Left colon (tissue), 2 donors: ENCODE results near the gene NCKAP5L. TPM values are rescaled to one million over a fixed set of nuclear protein-coding genes. Genes with fewer than 3 reads are reported as not detected.

Source experiments
- ATAC-seq: fragments of 200-7000 bp; cut with Tn5 transposase; one replicate; pipeline ENCODE4 v1.9.1; 2020; ENCODE audit warnings: mild to moderate bottlenecking, moderate library complexity
- DNase-seq, 2 donors: peaks; one replicate each; pipeline ENCODE4 v3.0.0-alpha.2; 2020
- intact Hi-C, 2 donors: fragments of 100-400 bp; cut with DNase I in 1 of 2; cut with micrococcal nuclease in 1 of 2; formaldehyde crosslinking; loops; one replicate each; pipeline versions ENCODE4 v1.11.2 to v1.14.0; 2022; cut with DNase I, micrococcal nuclease
- total RNA-seq, 2 donors: library from RNA; stranded (reverse); fragmentation: NEBNext Ultra II Directional; extraction: Animal tissue kit (Norgen Biotek cat#: 25700); gene quantifications; one replicate each; pipeline ENCODE4 v1.2.1, GENCODE V29; 2021
- donor health status: DM: no; HTN: no; CAD: no.
- donor health status: DM: yes; HTN: yes; CAD: no.

NCKAP5L gene
- total RNA-seq, 2 donors from 2014 or later, result 3.7 to 4.8 TPM

- intact Hi-C loops, result loop anchor here (10.0 kb wide), 1 partner anchor 48 kb away; no protein-coding TSS in a partner anchor
- ATAC-seq (no peak), DNase-seq (no peak)
Measured at GRCh38 chr12:49832836-49833421, 4.7 kb upstream of the NCKAP5L start.

- intact Hi-C loops, result loop anchor here (10.0 kb wide), 1 partner anchor 47 kb away; no protein-coding TSS in a partner anchor
- ATAC-seq (no peak), DNase-seq (no peak)
Measured at GRCh38 chr12:49831717-49832116, 3.5 kb upstream of the NCKAP5L start.

GRCh38 chr12:49827401-49828099 lies 663 bp downstream of the NCKAP5L start:
- intact Hi-C loops, result no loop called here
- DNase-seq (peak; percentile 46 to 61), ATAC-seq (peak; percentile 22)

- intact Hi-C loops, result no loop called here
- no peak for ATAC-seq
- DNase-seq, result no peak
Measured at GRCh38 chr12:49827051-49827400, 1.2 kb downstream of the NCKAP5L start.

GRCh38 chr12:49825971-49826421 lies 2.2 kb downstream of the NCKAP5L start:
- ATAC-seq (no peak), DNase-seq (no peak)
- intact Hi-C loops, result no loop called here

GRCh38 chr12:49825360-49825970 lies 2.7 kb downstream of the NCKAP5L start:
- DNase-seq (peak in 1 of 2 donors; percentile 50), ATAC-seq (no peak)
- intact Hi-C loops, result no loop called here

- intact Hi-C loops, result no loop called here
- ATAC-seq (no peak), DNase-seq (no peak)
Measured at GRCh38 chr12:49824895-49825294, 3.3 kb downstream of the NCKAP5L start.

- DNase-seq (no peak), ATAC-seq (no peak)
- intact Hi-C loops, result no loop called here
Measured at GRCh38 chr12:49824416-49824815, 3.8 kb downstream of the NCKAP5L start.

GRCh38 chr12:49823951-49824350 lies 4.3 kb downstream of the NCKAP5L start:
- intact Hi-C loops, result no loop called here
- ATAC-seq (no peak), DNase-seq (no peak)

GRCh38 chr12:49823350-49823749 lies 4.9 kb downstream of the NCKAP5L start:
- DNase-seq (no peak), ATAC-seq (no peak)
- intact Hi-C loops, result no loop called here

GRCh38 chr12:49821373-49822287 lies 6.6 kb downstream of the NCKAP5L start:
- ATAC-seq (no peak), DNase-seq (no peak)
- intact Hi-C loops, result no loop called here

- DNase-seq (no peak), ATAC-seq (no peak)
- intact Hi-C loops, result no loop called here
Measured at GRCh38 chr12:49819786-49820185, 8.4 kb downstream of the NCKAP5L start.

- no peak for DNase-seq
- intact Hi-C loops, result no loop called here
- no peak for ATAC-seq
Measured at GRCh38 chr12:49818241-49818895, 9.8 kb downstream of the NCKAP5L start.

- intact Hi-C loops, result no loop called here
- ATAC-seq (no peak), DNase-seq (no peak)
Measured at GRCh38 chr12:49813131-49813530, 15.1 kb downstream of the NCKAP5L start.

GRCh38 chr12:49811961-49812401 lies 16.2 kb downstream of the NCKAP5L start:
- DNase-seq, result no peak
- intact Hi-C loops, result no loop called here
- no peak for ATAC-seq

- no peak for ATAC-seq
- DNase-seq, result no peak
- intact Hi-C loops, result no loop called here
Measured at GRCh38 chr12:49811136-49811535, 17.1 kb downstream of the NCKAP5L start.

GRCh38 chr12:49809906-49810389 lies 18.3 kb downstream of the NCKAP5L start:
- DNase-seq, result no peak
- intact Hi-C loops, result no loop called here

GRCh38 chr12:49809381-49809905 lies 18.8 kb downstream of the NCKAP5L start:
- DNase-seq (no peak), ATAC-seq (no peak)
- intact Hi-C loops, result no loop called here

More at GRCh38 chr12:49809906-49810389, 18.3 kb downstream of the NCKAP5L start:
- no peak for ATAC-seq
